Measurements from ENCODE around the gene PTPRS.

DNA sequence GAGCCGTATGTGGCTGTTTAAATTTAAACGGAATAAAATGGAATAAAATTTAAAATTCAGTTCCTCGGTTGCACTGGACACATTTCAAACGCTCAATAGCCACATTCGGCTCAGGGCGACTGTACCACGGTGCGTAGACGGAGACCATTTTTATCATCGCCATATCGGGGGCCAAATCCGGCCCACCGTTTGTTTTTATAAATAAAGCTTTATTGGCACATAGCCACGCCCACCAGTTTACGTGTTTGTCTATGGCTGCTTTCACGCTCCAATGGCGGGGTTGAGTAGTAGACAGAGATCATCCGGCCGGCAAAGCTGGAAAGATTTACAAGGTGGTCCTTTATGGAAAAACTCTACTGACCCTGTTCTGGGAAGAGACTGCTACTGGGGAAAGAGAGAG, 33.0 kb downstream of the PTPRS start:
- TF ChIP-seq, protein P1, sequence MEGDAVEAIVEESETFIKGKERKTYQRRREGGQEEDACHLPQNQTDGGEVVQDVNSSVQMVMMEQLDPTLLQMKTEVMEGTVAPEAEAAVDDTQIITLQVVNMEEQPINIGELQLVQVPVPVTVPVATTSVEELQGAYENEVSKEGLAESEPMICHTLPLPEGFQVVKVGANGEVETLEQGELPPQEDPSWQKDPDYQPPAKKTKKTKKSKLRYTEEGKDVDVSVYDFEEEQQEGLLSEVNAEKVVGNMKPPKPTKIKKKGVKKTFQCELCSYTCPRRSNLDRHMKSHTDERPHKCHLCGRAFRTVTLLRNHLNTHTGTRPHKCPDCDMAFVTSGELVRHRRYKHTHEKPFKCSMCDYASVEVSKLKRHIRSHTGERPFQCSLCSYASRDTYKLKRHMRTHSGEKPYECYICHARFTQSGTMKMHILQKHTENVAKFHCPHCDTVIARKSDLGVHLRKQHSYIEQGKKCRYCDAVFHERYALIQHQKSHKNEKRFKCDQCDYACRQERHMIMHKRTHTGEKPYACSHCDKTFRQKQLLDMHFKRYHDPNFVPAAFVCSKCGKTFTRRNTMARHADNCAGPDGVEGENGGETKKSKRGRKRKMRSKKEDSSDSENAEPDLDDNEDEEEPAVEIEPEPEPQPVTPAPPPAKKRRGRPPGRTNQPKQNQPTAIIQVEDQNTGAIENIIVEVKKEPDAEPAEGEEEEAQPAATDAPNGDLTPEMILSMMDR (IDR thresholded peaks at IDR 0.05; ENCODE audit: insufficient read depth, low read length) = no peak
- TF ChIP-seq POLR2AphosphoS5 (IDR thresholded peaks at IDR 0.05; ENCODE audit: low read depth) = no peak
- TF ChIP-seq SPI1 (IDR thresholded peaks at IDR 0.05; ENCODE audit: borderline replicate concordance, low read depth) = no peak
- TF ChIP-seq, protein P2, sequence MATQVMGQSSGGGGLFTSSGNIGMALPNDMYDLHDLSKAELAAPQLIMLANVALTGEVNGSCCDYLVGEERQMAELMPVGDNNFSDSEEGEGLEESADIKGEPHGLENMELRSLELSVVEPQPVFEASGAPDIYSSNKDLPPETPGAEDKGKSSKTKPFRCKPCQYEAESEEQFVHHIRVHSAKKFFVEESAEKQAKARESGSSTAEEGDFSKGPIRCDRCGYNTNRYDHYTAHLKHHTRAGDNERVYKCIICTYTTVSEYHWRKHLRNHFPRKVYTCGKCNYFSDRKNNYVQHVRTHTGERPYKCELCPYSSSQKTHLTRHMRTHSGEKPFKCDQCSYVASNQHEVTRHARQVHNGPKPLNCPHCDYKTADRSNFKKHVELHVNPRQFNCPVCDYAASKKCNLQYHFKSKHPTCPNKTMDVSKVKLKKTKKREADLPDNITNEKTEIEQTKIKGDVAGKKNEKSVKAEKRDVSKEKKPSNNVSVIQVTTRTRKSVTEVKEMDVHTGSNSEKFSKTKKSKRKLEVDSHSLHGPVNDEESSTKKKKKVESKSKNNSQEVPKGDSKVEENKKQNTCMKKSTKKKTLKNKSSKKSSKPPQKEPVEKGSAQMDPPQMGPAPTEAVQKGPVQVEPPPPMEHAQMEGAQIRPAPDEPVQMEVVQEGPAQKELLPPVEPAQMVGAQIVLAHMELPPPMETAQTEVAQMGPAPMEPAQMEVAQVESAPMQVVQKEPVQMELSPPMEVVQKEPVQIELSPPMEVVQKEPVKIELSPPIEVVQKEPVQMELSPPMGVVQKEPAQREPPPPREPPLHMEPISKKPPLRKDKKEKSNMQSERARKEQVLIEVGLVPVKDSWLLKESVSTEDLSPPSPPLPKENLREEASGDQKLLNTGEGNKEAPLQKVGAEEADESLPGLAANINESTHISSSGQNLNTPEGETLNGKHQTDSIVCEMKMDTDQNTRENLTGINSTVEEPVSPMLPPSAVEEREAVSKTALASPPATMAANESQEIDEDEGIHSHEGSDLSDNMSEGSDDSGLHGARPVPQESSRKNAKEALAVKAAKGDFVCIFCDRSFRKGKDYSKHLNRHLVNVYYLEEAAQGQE (IDR thresholded peaks at IDR 0.05; ENCODE audit: insufficient replicate concordance, low read depth) = no peak
- no peak for TF ChIP-seq GABPA (IDR thresholded peaks at IDR 0.05; ENCODE audit: low read depth)

All from HL-60 (cell line).